Choroid plexus epithelial cell (primary cell): ENCODE data around the gene VTI1A.

Experiments
- DNase-seq: peaks from one replicate; pipeline ENCODE4 v3.0.0-alpha.2; 2010; ENCODE audit warnings: low read depth
- H3K4me3 ChIP-seq: 2 replicates; pipeline ENCODE4 v1.5.1; 2011; ENCODE audit warnings: low read depth, mild to moderate bottlenecking, control low read depth, low read length, moderate library complexity
- TF ChIP-seq, protein P1 (sequence below): conservative IDR thresholded peaks from 2 replicates; pipeline ENCODE4 v1.5.1; 2011; ENCODE audit warnings: low read depth, mild to moderate bottlenecking, control low read depth, inconsistent platforms, low read length, moderate library complexity

Gene VTI1A

DNA sequence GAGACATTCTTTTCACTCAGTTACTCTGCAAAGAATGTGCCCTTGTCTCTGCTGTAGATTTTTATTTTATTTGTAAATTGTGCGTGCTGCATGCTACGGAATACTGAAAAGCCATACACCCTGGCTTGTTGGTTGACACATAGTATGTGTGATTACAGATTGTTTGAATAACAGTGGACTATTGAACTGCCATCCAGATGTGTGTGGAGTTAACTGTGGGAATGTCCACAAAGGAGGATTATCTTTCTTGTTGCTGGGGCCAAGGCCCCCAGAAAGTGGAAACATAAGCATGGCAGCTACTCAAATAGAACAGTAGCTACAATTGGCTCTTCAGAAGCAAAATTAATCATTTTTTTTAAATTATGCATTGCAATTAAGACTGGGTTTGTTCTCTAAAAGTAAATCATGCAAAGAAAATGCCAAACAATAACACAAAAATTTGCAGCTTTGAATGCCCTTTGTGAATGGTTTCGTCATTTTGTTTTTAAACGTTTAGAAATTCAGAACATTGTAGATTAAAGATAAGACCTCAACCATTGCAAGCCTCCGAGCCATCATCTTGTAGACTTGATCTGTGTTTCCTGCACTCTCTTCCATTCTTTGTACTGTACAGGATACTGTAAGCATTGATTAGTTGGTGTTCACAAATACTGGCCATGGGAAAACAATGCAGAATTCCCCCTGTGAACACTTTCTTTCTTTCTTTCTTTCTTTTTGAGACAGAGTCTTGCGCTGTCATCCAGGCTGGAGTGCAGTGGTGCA, 292.8 kb downstream of the VTI1A start:
- no peak for DNase-seq
- no peak overlapping the region for H3K4me3 ChIP-seq
- TF ChIP-seq, protein P1, sequence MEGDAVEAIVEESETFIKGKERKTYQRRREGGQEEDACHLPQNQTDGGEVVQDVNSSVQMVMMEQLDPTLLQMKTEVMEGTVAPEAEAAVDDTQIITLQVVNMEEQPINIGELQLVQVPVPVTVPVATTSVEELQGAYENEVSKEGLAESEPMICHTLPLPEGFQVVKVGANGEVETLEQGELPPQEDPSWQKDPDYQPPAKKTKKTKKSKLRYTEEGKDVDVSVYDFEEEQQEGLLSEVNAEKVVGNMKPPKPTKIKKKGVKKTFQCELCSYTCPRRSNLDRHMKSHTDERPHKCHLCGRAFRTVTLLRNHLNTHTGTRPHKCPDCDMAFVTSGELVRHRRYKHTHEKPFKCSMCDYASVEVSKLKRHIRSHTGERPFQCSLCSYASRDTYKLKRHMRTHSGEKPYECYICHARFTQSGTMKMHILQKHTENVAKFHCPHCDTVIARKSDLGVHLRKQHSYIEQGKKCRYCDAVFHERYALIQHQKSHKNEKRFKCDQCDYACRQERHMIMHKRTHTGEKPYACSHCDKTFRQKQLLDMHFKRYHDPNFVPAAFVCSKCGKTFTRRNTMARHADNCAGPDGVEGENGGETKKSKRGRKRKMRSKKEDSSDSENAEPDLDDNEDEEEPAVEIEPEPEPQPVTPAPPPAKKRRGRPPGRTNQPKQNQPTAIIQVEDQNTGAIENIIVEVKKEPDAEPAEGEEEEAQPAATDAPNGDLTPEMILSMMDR: no peak

DNA sequence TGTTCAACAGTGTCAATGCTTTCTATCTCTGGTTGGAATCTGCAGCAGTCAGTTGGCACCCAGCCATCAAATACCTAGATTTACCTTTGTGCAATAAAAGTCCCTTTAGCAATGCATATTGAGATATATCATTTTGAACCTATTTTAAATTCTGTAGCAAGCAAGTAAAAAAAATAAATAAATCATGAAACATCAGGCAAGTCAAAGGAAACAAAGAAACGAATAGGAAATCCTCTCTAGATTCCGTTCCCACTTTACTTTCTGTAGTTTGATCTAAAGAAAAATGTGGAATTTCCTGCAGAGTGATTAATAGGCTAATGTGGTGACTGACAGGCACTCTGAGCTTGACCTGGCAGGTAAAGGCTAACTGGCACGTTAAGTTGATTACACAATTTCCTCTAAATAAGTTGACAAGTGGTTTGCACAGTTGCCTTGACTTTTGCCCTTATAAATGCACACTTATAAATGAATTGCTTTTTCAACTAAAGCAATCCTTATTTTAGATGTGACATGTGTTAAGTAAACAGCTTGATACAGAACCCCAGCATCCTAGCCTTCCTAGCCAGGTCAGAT, 294.9 kb downstream of the VTI1A start:
- DNase-seq: no peak
- TF ChIP-seq, protein P1: no peak
- no peak overlapping the region for H3K4me3 ChIP-seq

DNA sequence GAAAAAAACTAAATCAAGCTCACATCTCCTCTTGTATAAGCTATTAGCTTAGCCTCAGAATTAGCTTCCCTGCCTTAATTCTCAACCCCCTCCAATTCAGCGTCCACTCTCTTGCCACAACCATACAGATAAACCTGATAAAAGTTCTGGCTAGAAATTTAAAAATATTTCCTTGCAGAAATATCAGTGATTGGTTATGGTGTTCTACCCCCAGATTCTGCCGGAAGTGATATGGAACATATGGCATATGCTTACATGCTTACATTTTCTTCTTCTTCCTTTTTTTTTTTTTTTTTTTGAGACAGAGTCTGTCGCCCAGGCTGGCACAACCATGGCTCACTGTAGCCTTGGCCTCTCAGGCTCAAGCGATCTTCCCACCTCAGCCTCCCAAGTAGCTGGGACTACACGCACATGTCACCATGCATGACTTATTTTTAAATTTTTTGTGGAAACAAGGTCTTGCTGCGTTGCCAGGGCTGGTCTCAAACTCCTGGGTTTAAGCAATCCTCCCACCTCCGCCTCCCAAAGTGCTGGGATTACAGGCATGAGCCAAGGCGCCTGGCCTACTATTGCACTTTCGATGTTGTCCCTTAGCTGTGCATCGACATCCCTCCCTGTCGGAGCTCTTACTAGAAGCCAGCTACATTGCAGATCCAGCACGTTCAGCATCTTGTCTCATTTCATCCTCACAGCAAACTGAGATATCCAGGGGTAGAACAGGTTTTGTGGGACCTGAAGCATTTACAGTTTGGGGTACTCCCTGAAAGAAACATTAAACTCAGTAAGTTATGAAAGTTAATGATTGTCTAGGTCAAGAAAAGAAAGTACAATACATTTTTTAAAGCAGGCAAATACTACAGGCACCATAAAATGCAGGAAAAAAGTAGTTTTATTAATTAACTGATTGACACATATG, 297.4 kb downstream of the VTI1A start:
- no peak overlapping the region for H3K4me3 ChIP-seq
- TF ChIP-seq, protein P1: no peak
- no peak for DNase-seq

DNA sequence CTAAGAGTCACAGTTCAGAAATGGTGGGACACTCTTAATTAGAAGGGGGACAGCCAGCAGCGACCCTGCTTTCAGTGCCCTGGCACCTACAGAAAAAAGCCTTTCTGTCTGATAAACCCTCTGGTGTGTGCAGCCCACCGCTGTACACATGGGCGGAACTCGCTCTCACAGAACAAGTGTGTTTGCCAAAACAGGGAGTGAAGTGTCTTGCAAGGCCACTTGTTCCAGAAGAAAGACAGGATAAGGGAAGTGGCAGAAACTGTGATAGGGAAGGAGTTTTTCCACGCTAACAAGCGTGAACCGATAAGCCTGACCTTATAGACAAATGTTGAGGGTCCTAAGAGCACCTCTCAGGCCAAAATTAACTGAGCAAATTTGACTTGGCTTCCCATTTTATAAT, 299.3 kb downstream of the VTI1A start:
- H3K4me3 ChIP-seq: no peak overlapping the region
- TF ChIP-seq, protein P1: no peak
- DNase-seq: no peak

DNA sequence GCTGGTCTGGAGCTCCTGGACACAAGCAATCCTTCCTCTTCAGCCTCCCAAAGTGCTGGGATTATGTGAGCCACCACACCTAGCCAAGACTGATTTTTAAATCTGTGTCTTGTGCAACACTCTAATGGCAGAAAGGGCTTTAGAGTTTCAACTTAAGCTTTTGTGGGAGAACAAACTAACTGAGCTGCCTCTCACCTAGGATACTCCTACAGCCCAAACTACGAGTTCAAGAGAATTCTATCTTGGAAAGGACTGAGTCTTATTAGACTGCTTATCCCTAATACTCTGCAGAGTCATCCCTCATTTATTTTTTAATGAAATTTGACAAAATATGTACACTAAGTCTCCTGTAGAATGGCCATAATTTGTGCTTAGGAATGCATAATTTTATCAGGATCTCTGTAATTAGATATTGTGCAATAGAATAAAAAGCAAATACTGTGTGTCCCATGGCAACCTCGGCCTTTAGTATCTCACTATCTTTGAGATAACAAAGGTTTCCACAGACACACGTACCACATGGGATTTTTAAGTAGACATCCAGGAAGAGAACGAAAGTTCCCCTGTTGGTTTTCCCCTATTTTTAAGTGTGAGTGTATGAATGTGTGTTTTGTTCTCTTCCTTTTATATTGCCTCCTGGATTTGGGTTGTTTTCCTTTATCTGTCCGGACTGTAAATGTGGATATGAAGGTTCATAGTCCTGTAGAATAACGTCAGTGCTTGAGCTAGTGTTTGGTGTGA, 303.6 kb downstream of the VTI1A start:
- DNase-seq: no peak
- TF ChIP-seq, protein P1: no peak
- no peak overlapping the region for H3K4me3 ChIP-seq

DNA sequence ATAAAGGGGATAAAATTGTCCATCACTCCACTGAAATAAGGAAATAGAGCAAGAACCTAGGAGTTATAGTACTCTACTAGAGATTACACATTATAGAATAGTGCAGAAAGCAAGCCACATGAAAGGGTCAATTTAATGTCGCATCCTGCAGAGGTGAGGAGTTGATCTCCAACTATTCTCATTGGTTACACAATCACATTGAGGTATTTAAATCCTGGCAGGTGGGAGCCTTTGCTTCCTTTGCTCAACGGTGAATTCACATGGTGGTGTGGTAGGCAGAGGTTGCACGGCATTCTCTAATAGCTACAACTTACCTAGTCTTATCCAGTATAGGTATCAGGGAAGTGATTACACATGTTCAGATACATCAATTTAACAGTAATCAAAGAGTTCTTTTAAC, 304.6 kb downstream of the VTI1A start:
- no peak for DNase-seq

More for the DNA sequence above, 304.6 kb downstream of the VTI1A start:
- TF ChIP-seq, protein P1: no peak
- no peak overlapping the region for H3K4me3 ChIP-seq
